ENCODE results near the gene BBS12.

DNA sequence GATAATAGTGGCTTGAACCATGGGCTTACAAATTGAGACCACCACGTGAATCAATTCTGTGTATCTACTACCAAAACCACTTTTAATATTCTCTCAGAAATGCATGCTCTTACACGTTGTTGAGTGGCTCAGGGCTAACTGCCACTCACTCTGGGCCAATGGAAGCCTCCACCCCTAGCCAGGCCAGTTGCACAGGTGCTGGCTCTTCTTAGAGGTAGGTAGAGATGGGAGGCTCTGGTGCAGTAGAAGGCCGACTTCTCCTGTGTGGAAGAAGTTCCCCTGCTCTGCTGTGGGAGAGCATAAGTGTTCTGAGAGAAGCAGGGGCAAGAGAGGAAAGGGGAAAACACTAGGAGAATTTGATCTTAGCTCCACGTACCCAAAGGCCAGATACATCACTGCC lies 25.0 kb upstream of the BBS12 start:
- TF ChIP-seq, protein P1, sequence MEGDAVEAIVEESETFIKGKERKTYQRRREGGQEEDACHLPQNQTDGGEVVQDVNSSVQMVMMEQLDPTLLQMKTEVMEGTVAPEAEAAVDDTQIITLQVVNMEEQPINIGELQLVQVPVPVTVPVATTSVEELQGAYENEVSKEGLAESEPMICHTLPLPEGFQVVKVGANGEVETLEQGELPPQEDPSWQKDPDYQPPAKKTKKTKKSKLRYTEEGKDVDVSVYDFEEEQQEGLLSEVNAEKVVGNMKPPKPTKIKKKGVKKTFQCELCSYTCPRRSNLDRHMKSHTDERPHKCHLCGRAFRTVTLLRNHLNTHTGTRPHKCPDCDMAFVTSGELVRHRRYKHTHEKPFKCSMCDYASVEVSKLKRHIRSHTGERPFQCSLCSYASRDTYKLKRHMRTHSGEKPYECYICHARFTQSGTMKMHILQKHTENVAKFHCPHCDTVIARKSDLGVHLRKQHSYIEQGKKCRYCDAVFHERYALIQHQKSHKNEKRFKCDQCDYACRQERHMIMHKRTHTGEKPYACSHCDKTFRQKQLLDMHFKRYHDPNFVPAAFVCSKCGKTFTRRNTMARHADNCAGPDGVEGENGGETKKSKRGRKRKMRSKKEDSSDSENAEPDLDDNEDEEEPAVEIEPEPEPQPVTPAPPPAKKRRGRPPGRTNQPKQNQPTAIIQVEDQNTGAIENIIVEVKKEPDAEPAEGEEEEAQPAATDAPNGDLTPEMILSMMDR (IDR thresholded peaks at IDR 0.05; ENCODE audit: extremely low read depth in 1 of 2, insufficient read depth in 1 of 2, low read depth in 1 of 2, low read length in 2 of 2) = no peak
- TF ChIP-seq EZH2 (IDR thresholded peaks at IDR 0.05; ENCODE audit: borderline replicate concordance, low read depth, low read length, severe bottlenecking) = no peak

All from endothelial cell of umbilical vein (primary cell).